ENCODE results near the gene KIFAP3.
"Not testable (repeated sequence)": the region's sequence is repeated elsewhere in the genome, so short reads cannot be mapped to it uniquely, and the experiment has no call there.

Gene KIFAP3

GRCh38 chr1:169924063-169924462 lies 150.4 kb downstream of the KIFAP3 start:
- DNase-seq (ENCODE audit: low read depth, low spot score), result no peak

- DNase-seq (ENCODE audit: low read depth, low spot score), result no peak
Observed at GRCh38 chr1:169921080-169921479, 153.4 kb downstream of the KIFAP3 start.

GRCh38 chr1:169918927-169919326 lies 155.6 kb downstream of the KIFAP3 start:
- DNase-seq (ENCODE audit: low read depth, low spot score), result no peak

- not testable (repeated sequence) for DNase-seq (ENCODE audit: low read depth, low spot score)
Observed at GRCh38 chr1:169918220-169918619, 156.3 kb downstream of the KIFAP3 start.

DNA sequence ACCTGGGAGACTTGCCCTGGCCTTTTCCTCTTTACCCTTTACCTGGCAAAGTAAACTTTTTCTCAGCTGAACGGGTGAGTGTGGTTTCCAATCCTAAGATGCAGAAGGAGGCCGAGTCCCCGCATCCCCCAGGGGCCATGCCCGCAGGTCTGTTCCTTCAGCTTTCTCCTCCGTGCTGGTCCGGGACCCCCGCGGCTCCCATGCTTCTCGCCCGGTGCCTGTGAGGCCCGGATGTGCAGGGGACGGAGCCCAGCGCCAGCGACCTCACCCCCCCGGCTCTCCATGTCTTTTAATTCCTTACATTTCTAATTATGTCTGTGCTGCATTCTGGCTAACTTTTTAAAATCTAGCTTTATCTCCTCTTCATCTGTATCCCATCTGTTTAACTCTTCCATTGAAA lies 159.3 kb downstream of the KIFAP3 start:
- DNase-seq (ENCODE audit: low read depth, low spot score), result no peak

GRCh38 chr1:169914531-169914930 lies 160.0 kb downstream of the KIFAP3 start:
- DNase-seq (ENCODE audit: low read depth, low spot score), result no peak

GRCh38 chr1:169909499-169909898 lies 165.0 kb downstream of the KIFAP3 start:
- DNase-seq (ENCODE audit: low read depth, low spot score), result no peak

DNA sequence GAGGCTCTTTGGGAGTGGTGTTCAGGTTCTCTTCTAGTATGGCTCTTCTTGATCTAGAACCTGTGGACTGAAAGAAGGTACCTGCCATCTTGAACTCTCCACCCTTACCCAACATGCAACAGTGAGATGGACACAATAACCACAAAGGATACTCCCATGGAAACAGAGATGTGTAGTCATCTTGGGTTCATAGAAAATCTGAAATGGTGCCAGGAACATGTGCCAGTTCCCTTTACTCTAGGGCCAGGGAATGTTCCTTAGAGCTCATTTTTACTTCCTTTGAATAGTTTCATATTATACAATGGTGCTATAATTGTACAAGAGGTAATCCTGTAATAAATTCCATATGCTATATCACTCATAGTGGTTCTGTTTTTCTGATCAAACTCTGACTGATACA lies 167.6 kb downstream of the KIFAP3 start:
- no peak for DNase-seq (ENCODE audit: low read depth, low spot score)

DNA sequence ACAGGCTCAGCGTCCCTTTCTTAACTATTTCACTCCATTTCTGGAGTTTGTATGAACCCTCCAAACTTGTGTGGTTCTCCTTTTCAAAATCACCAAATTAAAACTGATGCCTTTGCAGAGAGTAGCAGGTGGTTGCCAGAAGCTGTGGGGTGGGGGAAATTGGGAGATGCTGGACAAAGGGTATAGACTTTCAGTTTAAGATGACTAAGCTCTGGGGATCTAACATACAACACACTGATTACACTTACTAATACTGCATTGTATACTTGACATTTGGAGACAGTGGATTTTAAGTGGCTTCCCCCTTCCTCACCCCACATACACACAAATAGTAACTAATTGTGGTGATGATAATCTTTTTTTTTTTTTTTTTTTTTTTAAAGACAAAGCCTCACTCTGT lies 169.7 kb downstream of the KIFAP3 start:
- no peak for DNase-seq (ENCODE audit: low read depth, low spot score)

GRCh38 chr1:169902751-169903150 lies 171.7 kb downstream of the KIFAP3 start:
- no peak for DNase-seq (ENCODE audit: low read depth, low spot score)

DNA sequence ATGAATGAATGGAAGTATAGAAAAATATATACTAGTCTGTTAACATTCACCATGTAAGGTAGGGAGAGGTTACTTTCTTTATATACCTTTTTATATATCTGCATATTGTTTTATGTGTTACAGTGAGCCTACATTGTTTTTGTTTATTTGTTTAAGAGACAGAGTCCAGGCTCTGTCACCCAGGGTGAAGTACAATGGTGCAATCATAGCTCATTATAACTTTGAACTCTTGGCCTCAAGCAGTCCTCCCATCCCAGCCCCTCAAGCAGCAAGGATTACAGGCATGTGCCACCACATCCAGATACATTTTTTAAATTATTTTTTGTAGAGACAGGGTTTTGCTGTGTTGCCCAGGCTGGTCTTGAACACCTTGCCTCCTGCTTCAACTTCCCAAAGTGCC lies 173.4 kb downstream of the KIFAP3 start:
- no peak for DNase-seq (ENCODE audit: low read depth, low spot score)

GRCh38 chr1:169900571-169900970 lies 173.9 kb downstream of the KIFAP3 start:
- no peak for DNase-seq (ENCODE audit: low read depth, low spot score)

GRCh38 chr1:169899519-169900217 lies 174.8 kb downstream of the KIFAP3 start:
- no peak for DNase-seq (ENCODE audit: low read depth, low spot score)

DNA sequence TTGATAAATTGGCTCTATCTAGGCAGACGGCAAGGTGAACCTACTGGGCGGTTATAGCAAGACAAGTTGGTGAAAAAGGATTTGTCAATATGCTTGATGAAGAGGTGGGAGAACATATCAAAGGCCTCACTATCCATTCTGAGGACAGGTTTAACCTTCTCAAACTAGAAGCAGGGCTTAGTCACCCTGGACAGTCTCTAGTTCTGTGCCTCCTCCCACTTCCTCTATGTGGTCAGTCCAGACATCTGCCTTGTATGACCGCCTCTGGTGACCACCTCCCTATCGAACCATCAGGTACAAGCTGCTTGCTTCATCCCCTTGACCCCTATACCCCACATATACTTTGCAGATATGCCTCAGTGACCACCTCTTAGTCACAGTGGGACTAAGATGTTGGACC lies 178.5 kb downstream of the KIFAP3 start:
- DNase-seq (ENCODE audit: low read depth, low spot score), result no peak

DNA sequence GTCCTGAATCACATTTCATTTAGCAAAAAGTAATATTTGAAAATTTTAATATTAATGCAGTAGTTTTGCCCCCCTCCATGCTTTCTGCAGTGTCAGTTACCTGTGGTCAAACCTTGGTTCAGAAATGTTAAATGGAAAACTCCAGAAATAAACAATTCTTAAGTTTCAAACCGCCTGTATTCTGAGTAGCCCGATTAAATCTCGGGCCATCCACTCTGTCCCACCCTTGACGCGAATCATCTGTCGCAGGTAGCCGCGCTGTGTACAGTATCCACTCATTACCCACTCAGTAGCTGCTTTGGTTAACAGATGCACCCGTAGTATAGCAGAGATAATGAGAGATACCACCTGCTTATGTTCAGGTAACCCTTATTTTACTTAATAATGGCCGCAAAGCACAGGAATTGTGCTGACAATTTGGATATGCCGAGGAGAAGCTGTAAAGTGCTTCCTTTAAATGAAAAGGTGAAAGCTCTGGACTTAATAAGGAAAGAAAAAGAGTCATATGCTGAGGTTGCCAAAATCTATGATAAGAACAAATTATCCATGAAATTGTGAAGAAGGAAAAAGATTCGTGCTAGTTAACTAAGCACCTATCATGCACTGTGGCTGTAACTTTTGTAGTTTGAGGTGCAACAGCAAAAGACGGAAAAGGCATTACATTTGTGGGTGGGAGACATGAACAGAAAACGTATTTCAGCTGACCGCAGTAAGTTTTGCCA lies 179.9 kb downstream of the KIFAP3 start:
- no peak for DNase-seq (ENCODE audit: low read depth, low spot score)

- peak; percentile 98 for DNase-seq (ENCODE audit: low read depth, low spot score)
Observed at GRCh38 chr1:169893645-169894423, 180.7 kb downstream of the KIFAP3 start, which contains the start of gene SCYL3. Gene SCYL3, minus strand, starts transcription at chr1:169893896. Its CDS starts 5,056 bp downstream, at chr1:169888840.

DNA sequence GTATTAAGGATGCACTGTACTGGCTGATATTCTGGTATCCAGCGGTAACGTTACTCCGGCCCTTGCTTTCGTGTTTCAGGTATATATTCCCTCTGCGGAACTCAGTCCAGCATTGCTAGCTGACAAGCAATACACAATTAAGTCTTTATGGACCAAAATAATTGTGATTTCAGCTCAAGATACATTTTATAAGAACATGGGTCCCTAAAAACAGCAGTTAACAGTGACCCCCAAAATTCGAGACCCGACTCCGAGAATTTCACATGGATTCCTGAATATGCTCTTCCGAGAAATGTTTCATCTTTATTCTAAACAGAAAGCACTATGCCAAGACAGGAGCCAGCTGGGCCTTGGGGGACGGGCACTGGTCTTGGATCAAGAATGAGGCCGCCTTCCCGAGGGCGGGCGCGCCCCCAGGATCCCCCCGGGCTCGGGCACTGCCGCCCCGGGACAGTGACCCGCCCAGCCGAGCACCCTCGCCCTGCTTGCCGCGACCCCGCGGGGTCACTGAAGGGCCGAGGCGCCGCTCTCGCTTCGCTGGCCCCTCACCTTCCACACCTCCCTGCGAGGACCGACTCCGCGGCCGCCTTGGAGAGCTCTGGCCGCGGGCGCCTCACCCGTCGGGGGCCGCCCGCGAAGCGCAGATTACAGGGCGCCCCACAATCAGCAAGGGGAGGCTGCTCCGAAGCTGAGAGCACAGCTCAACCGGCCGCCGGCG lies 181.4 kb downstream of the KIFAP3 start:
- peak; percentile 63 for DNase-seq (ENCODE audit: low read depth, low spot score)

- peak; percentile 9 for DNase-seq (ENCODE audit: low read depth, low spot score)
Observed at GRCh38 chr1:169892176-169892926, 182.1 kb downstream of the KIFAP3 start.

- DNase-seq (ENCODE audit: low read depth, low spot score), result no peak
Observed at GRCh38 chr1:169891539-169891885, 183.0 kb downstream of the KIFAP3 start.

DNA sequence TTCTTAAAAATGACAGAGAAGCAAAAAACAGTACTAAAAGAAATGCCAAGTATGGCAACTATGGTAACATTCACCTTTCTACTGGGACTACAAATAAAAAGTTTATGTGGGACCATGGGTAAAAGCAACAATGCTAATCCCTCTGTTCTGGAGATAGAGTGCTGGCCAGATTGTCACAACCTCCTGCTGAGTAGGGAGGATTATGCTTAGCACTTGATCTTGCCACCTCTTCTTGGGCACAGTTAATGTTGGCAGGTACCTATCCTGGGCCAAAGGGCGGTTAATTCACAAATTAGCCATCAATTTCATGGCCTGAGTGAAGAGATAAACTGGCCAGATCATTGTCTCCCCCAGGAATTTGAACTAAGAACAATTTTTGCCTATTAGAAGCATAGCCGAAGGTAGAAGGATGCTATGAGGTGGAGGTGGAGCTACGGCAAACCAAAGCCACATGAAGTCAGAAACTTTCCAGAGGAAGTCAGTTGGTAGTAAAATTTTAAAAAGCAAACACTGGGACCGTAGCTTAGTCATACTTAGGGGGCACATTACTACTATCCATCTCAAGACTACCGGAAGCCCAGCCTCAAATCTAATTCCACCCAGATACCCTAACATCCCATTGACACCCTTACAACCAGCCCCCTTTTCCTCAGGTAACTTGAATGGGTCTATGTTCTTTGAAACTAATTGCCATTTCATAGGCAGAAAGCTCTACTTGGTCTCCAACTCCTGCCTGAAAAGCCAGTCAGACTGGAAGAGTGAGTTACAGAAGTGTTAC lies 183.5 kb downstream of the KIFAP3 start:
- peak; percentile 58 for DNase-seq (ENCODE audit: low read depth, low spot score)

Data from ELF-1 (cell line).